Activated B cell treated with CpG ODN at 0.5 μM for 24 hours (primary cell): ENCODE results near the gene RIMBP2. TPM values are rescaled to one million over a fixed set of nuclear protein-coding genes. Genes with fewer than 3 reads are reported as not detected.

Source experiments
- ATAC-seq: fragments of 200-7000 bp; cut with Tn5 transposase; one replicate; pipeline ENCODE4 v1.10.0; 2021; ENCODE audit warnings: low read depth, mild to moderate bottlenecking, moderate library complexity
- CTCF ChIA-PET: fragments of 350-600 bp; sonication (Branson Sonifier 250); formaldehyde crosslinking; loops from one replicate; lab custom pipeline; 2021; ENCODE audit warnings: antibody characterized with exemption; lab: Charles Lee
- POLR2A ChIA-PET: fragments of 350-600 bp; sonication (Branson Sonifier 250); formaldehyde crosslinking; loops from one replicate; lab custom pipeline; 2021; ENCODE audit warnings: antibody characterized with exemption; lab: Charles Lee
- DNase-seq: peaks from one replicate; pipeline ENCODE4 v3.0.0; 2022
- H3K27ac Mint-ChIP-seq: one replicate; pipeline ENCODE4 v1.8.0; 2020; ENCODE audit warnings: mixed read lengths
- H3K27me3 Mint-ChIP-seq: one replicate; pipeline ENCODE4 v1.8.0; 2021; ENCODE audit warnings: mixed read lengths
- H3K36me3 Mint-ChIP-seq: one replicate; pipeline ENCODE4 v1.8.0; 2021; ENCODE audit warnings: low read depth, mixed read lengths
- H3K4me1 Mint-ChIP-seq: one replicate; pipeline ENCODE4 v1.8.0; 2021; ENCODE audit warnings: mixed read lengths
- H3K4me3 Mint-ChIP-seq: one replicate; pipeline ENCODE4 v1.8.0; 2020; ENCODE audit warnings: mild to moderate bottlenecking, mixed read lengths
- H3K9me3 Mint-ChIP-seq: one replicate; pipeline ENCODE4 v1.8.0; 2020; ENCODE audit warnings: mixed read lengths
- CTCF ChIP-seq: fragments of 200-600 bp; IDR thresholded peaks from one replicate; pipeline ENCODE4 v1.8.0; 2022; ENCODE audit warnings: antibody characterized with exemption, mild to moderate bottlenecking
- intact Hi-C: fragments of 100-400 bp; cut with micrococcal nuclease; formaldehyde crosslinking; loops from one replicate; pipeline ENCODE4 v1.15.1; 2024
- total RNA-seq: library from RNA; stranded (reverse); gene quantifications from 2 replicates; pipeline ENCODE4 v1.2.3, GENCODE V29; 2022

Gene RIMBP2
- total RNA-seq, 1 donor from 2014 or later: not detected

GRCh38 chr12:130504840-130505175 is 211.3 kb downstream of the RIMBP2 start:
- TF ChIP-seq CTCF: no peak
- POLR2A ChIA-PET: no interaction called here
- Mint-ChIP-seq H3K27ac (no peak overlapping the region), H3K36me3 (no peaks in the 10 kb centered on the region), H3K27me3 (no peaks in the 10 kb centered on the region), H3K4me3 (no peak overlapping the region), H3K4me1 (no peaks in the 10 kb centered on the region), H3K9me3 (no peaks in the 10 kb centered on the region)
- ATAC-seq (no peak), DNase-seq (no peak)
- intact Hi-C loops: no loop called here
- CTCF ChIA-PET: no interaction called here

GRCh38 chr12:130504110-130504839 is 211.8 kb downstream of the RIMBP2 start:
- no peaks in the 10 kb centered on the region for H3K27me3 Mint-ChIP-seq
- H3K4me1 Mint-ChIP-seq: no peaks in the 10 kb centered on the region
- CTCF ChIA-PET: no interaction called here
- no peaks in the 10 kb centered on the region for H3K9me3 Mint-ChIP-seq
- H3K4me3 Mint-ChIP-seq: no peak overlapping the region
- no peak overlapping the region for H3K27ac Mint-ChIP-seq
- intact Hi-C loops: no loop called here
- POLR2A ChIA-PET: no interaction called here
- TF ChIP-seq CTCF: no peak
- DNase-seq: no peak
- ATAC-seq: no peak
- no peaks in the 10 kb centered on the region for H3K36me3 Mint-ChIP-seq

GRCh38 chr12:130501821-130502220 is 214.3 kb downstream of the RIMBP2 start:
- POLR2A ChIA-PET: no interaction called here
- no peak for ATAC-seq

GRCh38 chr12:130500835-130501330 is 215.2 kb downstream of the RIMBP2 start:
- ChIA-PET CTCF (no interaction called here), POLR2A (no interaction called here)
- H3K36me3 Mint-ChIP-seq: no peaks in the 10 kb centered on the region
- no peak for ATAC-seq
- H3K27ac Mint-ChIP-seq: no peak overlapping the region
- TF ChIP-seq CTCF: no peak
- H3K27me3 Mint-ChIP-seq: no peaks in the 10 kb centered on the region
- no peaks in the 10 kb centered on the region for H3K9me3 Mint-ChIP-seq
- H3K4me3 Mint-ChIP-seq: no peak overlapping the region
- H3K4me1 Mint-ChIP-seq: no peaks in the 10 kb centered on the region
- no peak for DNase-seq
- intact Hi-C loops: no loop called here

More at GRCh38 chr12:130501821-130502220, 214.3 kb downstream of the RIMBP2 start:
- no peak overlapping the region for H3K4me3 Mint-ChIP-seq
- no peaks in the 10 kb centered on the region for H3K9me3 Mint-ChIP-seq
- H3K4me1 Mint-ChIP-seq: no peaks in the 10 kb centered on the region
- no peak overlapping the region for H3K27ac Mint-ChIP-seq
- H3K36me3 Mint-ChIP-seq: no peaks in the 10 kb centered on the region
- DNase-seq: no peak
- CTCF ChIA-PET: no interaction called here
- H3K27me3 Mint-ChIP-seq: no peaks in the 10 kb centered on the region
- intact Hi-C loops: no loop called here
- TF ChIP-seq CTCF: no peak

- Mint-ChIP-seq H3K27ac (no peak overlapping the region), H3K4me3 (no peak overlapping the region), H3K36me3 (no peaks in the 10 kb centered on the region), H3K27me3 (no peaks in the 10 kb centered on the region), H3K4me1 (no peaks in the 10 kb centered on the region), H3K9me3 (no peaks in the 10 kb centered on the region)
- DNase-seq (no peak), ATAC-seq (no peak)
- intact Hi-C loops: no loop called here
- TF ChIP-seq CTCF: no peak
- ChIA-PET CTCF (no interaction called here), POLR2A (no interaction called here)
These were observed 216.6 kb downstream of the RIMBP2 start for GRCh38 chr12:130499474-130499873.
